ENCODE data around the gene RPL6. TPM values are rescaled to one million over a fixed set of nuclear protein-coding genes. Genes with fewer than 3 reads are reported as not detected.

RPL6 gene
- total and polyA plus RNA-seq, 9 of the 15 experiments (the other 6 are each of a cell fraction or from before 2014, with no cell fraction given), result 1,519 to 3,103 (median 2,396) TPM

DNA sequence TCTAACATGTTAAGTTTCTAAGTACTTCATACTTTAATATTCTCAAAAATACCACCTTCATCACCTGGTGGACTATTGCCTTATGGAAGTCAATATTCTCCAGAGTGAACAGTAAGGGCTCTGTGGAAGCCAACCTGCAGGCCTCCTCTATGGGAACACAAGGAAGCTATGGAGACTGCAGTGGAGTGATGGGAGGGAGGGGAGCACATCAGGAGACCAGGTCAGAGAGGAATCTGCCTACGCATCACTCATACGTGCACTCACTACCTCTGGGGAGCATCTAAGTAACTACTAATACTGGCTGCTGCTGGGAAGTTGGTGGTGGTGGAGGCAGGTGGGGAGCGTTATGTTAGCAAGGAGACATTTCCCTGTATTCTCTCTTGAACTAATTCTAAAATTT is 47.1 kb downstream of the RPL6 start:
- H3K9me3 ChIP-seq (replicated peaks; ENCODE audit: control insufficient read depth, insufficient read depth, low read depth, low read length), result no peaks in the 10 kb centered on the region
- 75% methylated on average over 3 of the region's 3 CpGs for WGBS (ENCODE audit: insufficient coverage, low coverage, missing lambda C conversion rate)
- H2AFZ ChIP-seq (ENCODE audit: low read depth, low read length), result no peak overlapping the region
- ChIA-PET CTCF (ENCODE audit: low intra/inter-chr PET ratio) (no interaction called here), POLR2A (no interaction called here)
- peak; percentile 60 for ATAC-seq
- no peak for FAIRE-seq
- TF ChIP-seq ZSCAN29 (IDR thresholded peaks at IDR 0.05) (no peak), SMAD2 (IDR thresholded peaks at IDR 0.05; ENCODE audit: low read depth, low read length) (no peak), ZKSCAN1 (IDR thresholded peaks at IDR 0.05; ENCODE audit: low read depth, low read length) (no peak)
- H3K4me2 ChIP-seq (ENCODE audit: insufficient read depth, low read length), result no peak overlapping the region
- 0 out of 2 replicates have a peak, but pooled peaks cover 3% of the 10 kb centered on the region for H4K20me1 ChIP-seq (replicated peaks; ENCODE audit: control insufficient read depth, insufficient read depth, low read length)
- no peaks in the 10 kb centered on the region for H3K36me3 ChIP-seq (ENCODE audit: control insufficient read depth, insufficient read depth, low read length)
- no peak for DNase-seq (ENCODE audit: extremely low read depth in 1 of 4, low spot score in 3 of 4)
- no peak overlapping the region for H3K27ac ChIP-seq (ENCODE audit: extremely low read depth, low read depth, low read length)
- no peak overlapping the region for H3K4me3 ChIP-seq
- peaks cover 47% of the 10 kb centered on the region for H3K79me2 ChIP-seq (ENCODE audit: control insufficient read depth, insufficient read depth, low read length)
- no peak overlapping the region; a peak in 1 of 4 replicates for H3K9ac ChIP-seq (ENCODE audit: insufficient read depth in 1 of 2, low read depth in 2 of 2, low read length in 2 of 2)
- intact Hi-C loops (cut with micrococcal nuclease), result no loop called here
- BruUV-seq (replicated peaks), result no TSS peak
- peaks cover 5 to 9% of the 10 kb centered on the region in 2 experiments; a peak in 4 of 5 replicates for H3K4me1 ChIP-seq (replicated peaks in 1 of 2; ENCODE audit: control insufficient read depth in 2 of 2, insufficient read depth in 2 of 2, low read length in 2 of 2)
- H3K9me1 ChIP-seq (ENCODE audit: control insufficient read depth, insufficient read depth, low read length), result no peaks in the 10 kb centered on the region
- in situ Hi-C loops (cut with MboI), result no loop called here
- H3K27me3 ChIP-seq (ENCODE audit: control insufficient read depth in 2 of 2, insufficient read depth in 2 of 2, low read length in 2 of 2), result no peaks in the 10 kb centered on the region

DNA sequence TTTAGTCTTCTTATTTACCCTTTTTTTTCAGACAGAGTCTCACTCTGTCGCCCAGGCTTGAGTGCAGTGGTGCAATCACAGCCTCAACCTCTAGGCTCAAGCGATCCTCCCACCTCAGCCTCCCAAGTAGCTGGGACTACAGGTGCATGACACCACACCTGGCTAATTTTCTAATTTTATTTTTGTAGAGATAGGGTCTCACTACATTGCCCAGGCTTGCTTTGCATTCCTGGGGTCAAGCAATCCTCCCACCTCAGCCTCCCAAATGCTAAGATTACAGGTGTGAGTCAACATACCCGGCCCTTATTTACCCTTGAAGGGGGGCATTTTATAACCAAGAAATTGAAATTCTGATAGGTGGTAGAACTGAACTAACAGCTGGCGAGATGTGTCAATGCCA is 48.1 kb downstream of the RPL6 start:
- no TSS peak for BruUV-seq (replicated peaks)
- Histone ChIP-seq H3K27me3 (ENCODE audit: control insufficient read depth in 2 of 2, insufficient read depth in 2 of 2, low read length in 2 of 2) (no peaks in the 10 kb centered on the region), H4K20me1 (replicated peaks; ENCODE audit: control insufficient read depth, insufficient read depth, low read length) (0 out of 2 replicates have a peak, but pooled peaks cover 3% of the 10 kb centered on the region), H3K9me3 (replicated peaks; ENCODE audit: control insufficient read depth, insufficient read depth, low read depth, low read length) (no peaks in the 10 kb centered on the region), H3K36me3 (ENCODE audit: control insufficient read depth, insufficient read depth, low read length) (no peaks in the 10 kb centered on the region), H2AFZ (ENCODE audit: low read depth, low read length) (no peak overlapping the region), H3K9ac (ENCODE audit: insufficient read depth in 1 of 2, low read depth in 2 of 2, low read length in 2 of 2) (no peak overlapping the region), H3K79me2 (ENCODE audit: control insufficient read depth, insufficient read depth, low read length) (peaks cover 49% of the 10 kb centered on the region), H3K4me3 (no peak overlapping the region), H3K4me1 (replicated peaks in 1 of 2; ENCODE audit: control insufficient read depth in 2 of 2, insufficient read depth in 2 of 2, low read length in 2 of 2) (peaks cover 11 to 15% of the 10 kb centered on the region in 2 experiments; a peak in 4 of 5 replicates), H3K4me2 (ENCODE audit: insufficient read depth, low read length) (no peak overlapping the region), H3K9me1 (ENCODE audit: control insufficient read depth, insufficient read depth, low read length) (no peaks in the 10 kb centered on the region), H3K27ac (ENCODE audit: extremely low read depth, low read depth, low read length) (no peak overlapping the region)
- ATAC-seq, result no peak
- 68% methylated on average over 4 of the region's 4 CpGs for WGBS (ENCODE audit: insufficient coverage, low coverage, missing lambda C conversion rate)
- FAIRE-seq, result no peak
- TF ChIP-seq, protein P1, sequence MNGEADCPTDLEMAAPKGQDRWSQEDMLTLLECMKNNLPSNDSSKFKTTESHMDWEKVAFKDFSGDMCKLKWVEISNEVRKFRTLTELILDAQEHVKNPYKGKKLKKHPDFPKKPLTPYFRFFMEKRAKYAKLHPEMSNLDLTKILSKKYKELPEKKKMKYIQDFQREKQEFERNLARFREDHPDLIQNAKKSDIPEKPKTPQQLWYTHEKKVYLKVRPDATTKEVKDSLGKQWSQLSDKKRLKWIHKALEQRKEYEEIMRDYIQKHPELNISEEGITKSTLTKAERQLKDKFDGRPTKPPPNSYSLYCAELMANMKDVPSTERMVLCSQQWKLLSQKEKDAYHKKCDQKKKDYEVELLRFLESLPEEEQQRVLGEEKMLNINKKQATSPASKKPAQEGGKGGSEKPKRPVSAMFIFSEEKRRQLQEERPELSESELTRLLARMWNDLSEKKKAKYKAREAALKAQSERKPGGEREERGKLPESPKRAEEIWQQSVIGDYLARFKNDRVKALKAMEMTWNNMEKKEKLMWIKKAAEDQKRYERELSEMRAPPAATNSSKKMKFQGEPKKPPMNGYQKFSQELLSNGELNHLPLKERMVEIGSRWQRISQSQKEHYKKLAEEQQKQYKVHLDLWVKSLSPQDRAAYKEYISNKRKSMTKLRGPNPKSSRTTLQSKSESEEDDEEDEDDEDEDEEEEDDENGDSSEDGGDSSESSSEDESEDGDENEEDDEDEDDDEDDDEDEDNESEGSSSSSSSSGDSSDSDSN (IDR thresholded peaks at IDR 0.05; ENCODE audit: borderline replicate concordance in 1 of 2, low read depth in 2 of 2, low read length in 2 of 2), result no peak
- TF ChIP-seq ZNF121 (CRISPR knock-in tag; conservative IDR thresholded peaks at IDR 0.05), result peak; percentile 51; the same call in 1 of the 2 replicates
- POLR2A ChIA-PET, result no interaction called here
- intact Hi-C loops (cut with micrococcal nuclease) (no loop called here), in situ Hi-C loops (cut with MboI) (no loop called here)
- no peak for DNase-seq (ENCODE audit: extremely low read depth in 1 of 4, low spot score in 3 of 4)
- CTCF ChIA-PET (ENCODE audit: low intra/inter-chr PET ratio), result no interaction called here

Measured in K562 (cell line).